HL-60 (cell line): ENCODE data around the gene PABPN1L.

Experiments
- DNase-seq, 2 experiments: peaks; one replicate each; pipeline ENCODE4 v3.0.0-alpha.2; 2010 to 2020; ENCODE audit warnings: low read depth in 1 of 2, low spot score in 1 of 2
- H3K27ac ChIP-seq: fragments of 250-450 bp; sonication (Bioruptor Pico); replicated peaks from 2 replicates; pipeline ENCODE4 v1.5.1; 2020; ENCODE audit warnings: mild to moderate bottlenecking, moderate library complexity
- H3K27me3 ChIP-seq: fragments of 250-450 bp; sonication (Bioruptor Pico); 2 replicates; pipeline ENCODE4 v1.5.1; 2021; ENCODE audit warnings: mild to moderate bottlenecking, moderate library complexity; ENCODE audit not compliant: insufficient read depth, poor library complexity, severe bottlenecking
- H3K4me3 ChIP-seq: replicated peaks from 2 replicates; pipeline ENCODE4 v1.5.1; 2011; ENCODE audit warnings: mild to moderate bottlenecking, control low read depth, low read length; ENCODE audit not compliant: insufficient read depth
- GABPA ChIP-seq: IDR thresholded peaks from 2 replicates; pipeline ENCODE4 v1.6.1; 2012; ENCODE audit warnings: low read depth
- POLR2AphosphoS5 ChIP-seq: IDR thresholded peaks from 2 replicates; pipeline ENCODE4 v1.6.1; 2012; ENCODE audit warnings: low read depth
- REST ChIP-seq: IDR thresholded peaks from 2 replicates; pipeline ENCODE4 v1.6.1; 2012; ENCODE audit warnings: low read depth; ENCODE audit not compliant: insufficient replicate concordance
- SPI1 ChIP-seq: IDR thresholded peaks from 2 replicates; pipeline ENCODE4 v1.6.1; 2012; ENCODE audit warnings: low read depth, mild to moderate bottlenecking, borderline replicate concordance
- TF ChIP-seq, protein P1 (sequence below): IDR thresholded peaks from one replicate; pipeline ENCODE4 v1.5.1; 2011; ENCODE audit warnings: low read length, control low read depth, inconsistent platforms; ENCODE audit not compliant: insufficient read depth

PABPN1L gene

GRCh38 chr16:88911946-88912310 lies 45.5 kb upstream of the PABPN1L start:
- TF ChIP-seq, protein P1, sequence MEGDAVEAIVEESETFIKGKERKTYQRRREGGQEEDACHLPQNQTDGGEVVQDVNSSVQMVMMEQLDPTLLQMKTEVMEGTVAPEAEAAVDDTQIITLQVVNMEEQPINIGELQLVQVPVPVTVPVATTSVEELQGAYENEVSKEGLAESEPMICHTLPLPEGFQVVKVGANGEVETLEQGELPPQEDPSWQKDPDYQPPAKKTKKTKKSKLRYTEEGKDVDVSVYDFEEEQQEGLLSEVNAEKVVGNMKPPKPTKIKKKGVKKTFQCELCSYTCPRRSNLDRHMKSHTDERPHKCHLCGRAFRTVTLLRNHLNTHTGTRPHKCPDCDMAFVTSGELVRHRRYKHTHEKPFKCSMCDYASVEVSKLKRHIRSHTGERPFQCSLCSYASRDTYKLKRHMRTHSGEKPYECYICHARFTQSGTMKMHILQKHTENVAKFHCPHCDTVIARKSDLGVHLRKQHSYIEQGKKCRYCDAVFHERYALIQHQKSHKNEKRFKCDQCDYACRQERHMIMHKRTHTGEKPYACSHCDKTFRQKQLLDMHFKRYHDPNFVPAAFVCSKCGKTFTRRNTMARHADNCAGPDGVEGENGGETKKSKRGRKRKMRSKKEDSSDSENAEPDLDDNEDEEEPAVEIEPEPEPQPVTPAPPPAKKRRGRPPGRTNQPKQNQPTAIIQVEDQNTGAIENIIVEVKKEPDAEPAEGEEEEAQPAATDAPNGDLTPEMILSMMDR, result no peak
- no peak for TF ChIP-seq SPI1
- no peak for TF ChIP-seq GABPA
- no peak for TF ChIP-seq REST
- TF ChIP-seq POLR2AphosphoS5, result no peak
- no peak for DNase-seq
- no peak overlapping the region for H3K27ac ChIP-seq

DNA sequence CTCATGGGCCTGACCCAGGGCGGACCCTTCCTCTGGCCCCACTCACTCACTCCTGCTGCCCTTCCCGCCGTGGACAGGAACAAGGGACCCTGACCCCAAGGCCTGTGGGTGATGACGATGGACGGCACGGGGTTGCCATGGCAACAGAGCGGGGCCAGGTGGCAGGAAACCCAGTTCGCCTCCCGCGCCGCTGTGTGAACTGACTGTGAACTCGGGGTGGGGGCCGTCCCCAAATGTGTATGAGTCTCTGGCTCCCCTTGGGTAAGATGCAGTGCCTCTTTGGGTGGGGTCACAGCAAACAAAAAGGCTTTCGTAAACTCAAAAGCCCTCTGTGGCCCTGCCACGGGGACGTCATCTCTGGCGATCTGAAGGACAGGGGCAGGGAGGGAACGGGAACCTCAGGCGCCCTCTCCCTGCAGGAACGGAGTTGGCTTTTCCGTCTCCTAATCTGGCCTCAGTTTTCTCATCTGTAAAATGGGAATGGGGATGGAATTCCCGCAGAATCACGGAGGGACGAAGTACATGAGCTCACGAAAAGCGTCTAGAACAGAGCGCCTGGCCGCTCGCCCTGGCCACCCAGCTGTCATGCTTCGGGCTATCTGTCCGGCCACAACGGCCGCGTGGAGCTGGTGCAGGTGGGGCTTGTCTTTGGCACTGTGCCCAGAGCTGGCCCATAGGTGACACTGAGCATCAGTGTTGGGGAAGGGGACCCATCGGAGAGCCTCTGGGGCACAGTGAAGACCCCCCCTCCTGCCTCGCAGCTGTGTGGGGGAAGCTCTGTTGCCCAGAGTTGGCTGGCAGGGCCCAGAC lies 44.9 kb upstream of the PABPN1L start:
- H3K27ac ChIP-seq, result no peak overlapping the region
- DNase-seq, result no peak
- H3K27me3 ChIP-seq, result no peaks in the 10 kb centered on the region
- TF ChIP-seq GABPA (no peak), POLR2AphosphoS5 (no peak), REST (no peak), SPI1 (no peak)
- TF ChIP-seq, protein P1, result no peak
- no peak overlapping the region for H3K4me3 ChIP-seq

More at GRCh38 chr16:88911946-88912310, 45.5 kb upstream of the PABPN1L start:
- Histone ChIP-seq H3K27me3 (no peaks in the 10 kb centered on the region), H3K4me3 (no peak overlapping the region)

- DNase-seq, result no peak
- TF ChIP-seq POLR2AphosphoS5 (no peak), GABPA (no peak), SPI1 (no peak), REST (no peak)
- TF ChIP-seq, protein P1, result no peak
- Histone ChIP-seq H3K4me3 (no peak overlapping the region), H3K27me3 (no peaks in the 10 kb centered on the region), H3K27ac (no peak overlapping the region)
These were observed 44.0 kb upstream of the PABPN1L start for GRCh38 chr16:88910284-88911135.
